HG03159 (cell line): ENCODE measurements around the gene ZNF195.
"Not testable (repeated sequence)": the region's sequence is repeated elsewhere in the genome, so short reads cannot be mapped to it uniquely, and the experiment has no call there.

ENCODE experiments used
- ATAC-seq: cut with Tn5 transposase; IDR thresholded peaks from one replicate; pipeline ENCODE4 v1.9.1; 2021; ENCODE audit warnings: mild to moderate bottlenecking, moderate library complexity; ENCODE audit not compliant: unreplicated experiment

Gene ZNF195

DNA sequence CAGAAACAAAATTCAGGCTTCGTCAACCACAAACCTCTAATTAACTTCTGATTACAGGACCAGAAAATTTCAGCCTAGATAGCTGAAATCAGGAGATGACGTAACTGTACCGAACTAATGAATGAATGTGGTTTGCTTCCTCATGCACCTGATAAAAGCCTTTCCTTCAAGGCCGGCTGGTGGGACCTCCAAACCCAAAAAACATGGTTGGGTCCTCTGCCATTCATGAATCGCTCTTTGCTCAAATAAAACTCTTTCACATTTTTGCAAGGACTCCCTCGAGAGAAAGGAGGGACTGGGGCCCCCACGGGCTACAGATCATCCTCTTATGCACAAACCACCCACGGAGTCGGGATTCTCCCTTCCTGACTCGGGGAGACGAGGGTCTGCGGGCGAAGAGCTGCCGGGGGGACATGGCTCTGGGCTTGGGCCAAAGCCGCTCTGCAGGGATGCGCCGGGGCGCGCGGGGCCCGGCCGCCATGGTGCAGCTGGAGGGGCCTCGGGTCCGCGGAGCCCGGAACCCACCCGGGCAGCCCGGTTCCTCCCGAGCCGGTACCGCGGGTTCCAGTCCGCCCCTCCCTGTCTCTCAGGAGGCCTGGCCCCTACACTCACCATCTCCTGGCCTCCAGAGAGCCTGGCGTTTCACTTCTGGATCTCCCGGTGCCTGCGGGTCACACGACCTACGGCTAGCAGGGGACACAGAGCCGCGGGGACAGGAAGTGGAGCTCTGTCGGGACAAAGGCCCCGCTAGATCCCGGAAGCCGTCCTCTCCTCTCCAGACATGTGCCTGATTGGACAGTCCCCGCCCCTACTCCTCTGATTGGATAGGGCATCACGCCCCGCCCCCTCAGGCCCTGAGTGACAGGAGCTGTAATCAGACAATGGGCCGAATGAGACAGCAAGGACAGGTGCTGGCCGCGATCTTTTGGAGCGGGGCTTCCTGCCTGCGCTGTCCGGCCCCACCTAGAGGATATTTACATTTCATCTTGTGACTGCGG, at the start of gene ZNF195:
Gene ZNF195, minus strand, starts transcription at position 721 of the 998 bp plus-strand sequence. Its CDS starts 106 bp downstream, at position 615.
- peak; percentile 99 for ATAC-seq

DNA sequence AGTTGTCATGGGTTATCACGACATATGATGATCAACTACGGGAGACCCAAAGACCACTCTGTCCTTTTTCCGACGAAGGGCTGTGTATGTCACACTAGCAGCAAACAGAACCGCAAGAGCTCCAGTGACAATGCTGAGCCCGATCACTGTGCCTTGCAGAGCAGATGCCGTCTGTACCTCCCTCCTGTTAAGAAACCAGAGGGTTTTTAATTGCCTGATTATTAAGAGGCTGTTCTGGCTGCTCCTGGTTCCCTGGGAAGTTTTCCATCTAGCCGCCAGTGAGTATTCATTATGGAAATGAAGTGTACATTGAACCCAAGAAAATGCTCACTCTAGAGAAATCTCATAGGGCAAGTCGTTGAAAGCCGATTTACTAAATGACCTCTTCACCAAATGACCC, 49.1 kb upstream of the ZNF195 start:
- ATAC-seq = not testable (repeated sequence)

GRCh38 chr11:3426541-3426940, 47.6 kb upstream of the ZNF195 start:
- not testable (repeated sequence) for ATAC-seq

DNA sequence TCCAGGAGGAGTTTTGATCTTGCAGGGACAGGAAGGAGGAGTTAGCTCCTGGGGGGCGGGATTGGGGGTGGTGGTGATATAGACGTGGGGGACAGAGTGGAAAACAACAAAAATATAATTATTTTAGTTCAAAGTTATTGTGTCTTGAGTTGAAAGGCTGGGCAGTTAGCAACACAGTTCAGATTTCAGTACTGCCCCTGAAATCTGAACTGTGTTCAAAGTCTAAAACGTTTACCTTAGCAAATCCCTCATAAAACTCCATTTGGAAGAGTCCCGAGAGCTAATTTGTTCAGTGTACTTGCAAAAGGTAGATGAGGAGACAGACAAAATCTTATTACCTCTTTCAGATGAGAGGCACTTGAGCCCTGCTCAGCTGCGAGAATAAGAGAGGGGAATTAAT, 45.0 kb upstream of the ZNF195 start:
- not testable (repeated sequence) for ATAC-seq

- ATAC-seq = not testable (repeated sequence)
These were observed 44.3 kb upstream of the ZNF195 start for GRCh38 chr11:3423138-3423731.

DNA sequence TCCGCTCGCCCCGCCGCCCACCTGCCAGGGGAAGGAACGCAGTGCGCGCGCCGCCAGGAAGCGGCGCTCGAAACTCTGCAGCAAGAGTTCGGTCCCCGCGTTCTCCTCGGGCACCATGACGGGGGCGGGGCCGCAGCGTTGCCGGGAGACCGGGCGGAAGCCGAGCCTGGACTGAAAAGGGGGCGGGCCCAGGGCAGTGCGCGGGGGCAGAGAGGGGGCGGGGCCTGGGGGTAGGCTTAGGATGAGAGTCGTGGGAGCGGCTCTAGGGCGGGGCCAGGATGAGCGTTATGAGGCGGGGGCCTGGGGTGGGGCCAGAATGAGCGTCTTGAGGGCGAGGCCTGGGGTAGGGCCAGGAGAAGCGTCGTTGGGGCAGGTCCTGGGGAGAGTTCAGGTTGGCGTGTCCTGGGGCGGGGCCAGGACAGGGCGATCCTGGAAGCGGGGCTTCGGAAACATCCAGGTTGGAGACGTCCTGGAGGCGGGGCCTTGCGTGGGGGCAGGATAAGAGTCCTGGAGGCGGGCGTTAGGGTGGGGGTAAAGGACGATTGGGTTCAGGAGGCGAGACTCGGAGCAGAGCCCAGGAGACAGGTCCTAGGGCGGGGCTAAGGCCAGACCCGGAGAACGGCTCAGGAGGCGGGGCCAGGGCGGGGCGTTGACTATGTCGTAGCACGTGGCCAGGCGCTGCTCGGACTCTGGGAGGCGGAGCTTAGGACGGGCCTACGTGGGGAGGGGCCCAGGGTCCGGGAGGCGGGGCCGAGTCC, 43.6 kb upstream of the ZNF195 start:
- peak; percentile 92 for ATAC-seq

- ATAC-seq = not testable (repeated sequence)
These were observed 42.8 kb upstream of the ZNF195 start for GRCh38 chr11:3421608-3422379.

GRCh38 chr11:3420281-3421042, 41.5 kb upstream of the ZNF195 start:
- ATAC-seq = not testable (repeated sequence)

- ATAC-seq = not testable (repeated sequence)
These were observed 40.5 kb upstream of the ZNF195 start for GRCh38 chr11:3419496-3419895.

DNA sequence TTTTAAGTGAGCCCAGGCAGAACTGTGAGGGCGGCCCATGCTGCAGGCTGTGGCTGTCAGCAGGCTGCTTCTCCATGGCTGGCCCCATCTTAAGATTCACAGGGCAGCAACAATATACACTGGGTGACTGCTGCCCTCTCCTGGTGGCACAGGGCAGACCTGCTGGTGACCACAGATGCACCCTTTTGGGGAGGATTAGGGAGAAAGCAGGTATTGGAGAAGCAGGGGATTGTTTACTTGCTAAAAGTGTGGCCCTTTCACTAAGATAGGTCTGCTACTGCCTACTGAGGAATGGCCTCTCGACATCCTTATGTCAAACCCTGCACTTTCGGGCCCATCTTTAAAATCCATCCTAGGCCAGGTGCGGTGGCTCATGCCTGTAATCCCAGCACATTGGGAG, 38.1 kb upstream of the ZNF195 start:
- not testable (repeated sequence) for ATAC-seq

GRCh38 chr11:3415301-3415700, 36.4 kb upstream of the ZNF195 start:
- not testable (repeated sequence) for ATAC-seq

GRCh38 chr11:3413666-3414065, 34.7 kb upstream of the ZNF195 start:
- not testable (repeated sequence) for ATAC-seq

DNA sequence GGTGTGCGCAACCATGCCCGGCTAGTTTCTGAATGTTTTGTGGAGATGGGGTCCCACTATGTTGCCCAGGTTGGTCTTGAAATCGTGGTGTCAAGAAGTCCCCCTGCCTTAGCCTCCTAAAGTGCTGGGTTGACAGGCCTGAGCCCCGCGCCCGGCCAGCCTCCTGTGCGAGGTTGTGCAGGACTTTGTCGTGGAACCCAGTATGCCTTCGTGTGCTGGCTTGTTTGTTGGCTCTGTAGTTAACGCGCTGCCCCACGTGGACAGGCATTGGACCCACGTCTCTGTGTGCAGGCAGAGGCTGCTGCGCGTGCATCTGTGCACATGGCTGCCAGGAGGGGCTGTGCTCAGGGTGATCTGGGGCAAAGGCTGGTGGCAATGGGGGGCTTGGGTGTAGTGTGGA, 33.9 kb upstream of the ZNF195 start:
- no peak for ATAC-seq

GRCh38 chr11:3408722-3409121, 29.8 kb upstream of the ZNF195 start:
- ATAC-seq = not testable (repeated sequence)

GRCh38 chr11:3408058-3408605, 29.2 kb upstream of the ZNF195 start:
- ATAC-seq = not testable (repeated sequence)

DNA sequence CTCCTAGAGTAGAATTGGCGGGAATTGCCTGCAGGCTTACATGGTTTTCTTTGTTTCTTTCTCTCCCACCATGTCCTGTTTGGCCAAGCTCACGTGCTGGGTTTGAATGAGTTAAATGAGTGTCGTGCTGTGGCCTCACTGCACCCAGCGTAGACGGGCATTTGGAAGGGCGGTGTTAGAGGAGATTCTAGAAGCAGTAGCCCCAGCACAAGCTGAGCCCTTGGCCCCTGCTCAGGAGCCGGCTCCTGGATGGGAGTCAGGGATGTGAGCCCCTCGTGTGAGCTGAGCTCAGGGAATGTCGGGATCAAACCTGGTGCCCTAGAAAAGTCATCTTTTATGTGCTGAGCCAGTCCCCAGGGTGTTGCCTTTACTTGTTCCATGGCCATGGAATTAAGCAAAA, 28.0 kb upstream of the ZNF195 start:
- not testable (repeated sequence) for ATAC-seq

GRCh38 chr11:3406223-3406875, 27.4 kb upstream of the ZNF195 start:
- not testable (repeated sequence) for ATAC-seq

GRCh38 chr11:3404076-3404925, 25.4 kb upstream of the ZNF195 start:
- not testable (repeated sequence) for ATAC-seq
